HG02840 (cell line): ENCODE data around the gene CSTF3.

Experiments used
- ATAC-seq: cut with Tn5 transposase; IDR thresholded peaks from one replicate; pipeline ENCODE4 v1.9.1; 2021; ENCODE audit warnings: mild to moderate bottlenecking, moderate library complexity, moderate number of reproducible peaks; ENCODE audit not compliant: unreplicated experiment, low FRiP score

The CSTF3 gene

DNA sequence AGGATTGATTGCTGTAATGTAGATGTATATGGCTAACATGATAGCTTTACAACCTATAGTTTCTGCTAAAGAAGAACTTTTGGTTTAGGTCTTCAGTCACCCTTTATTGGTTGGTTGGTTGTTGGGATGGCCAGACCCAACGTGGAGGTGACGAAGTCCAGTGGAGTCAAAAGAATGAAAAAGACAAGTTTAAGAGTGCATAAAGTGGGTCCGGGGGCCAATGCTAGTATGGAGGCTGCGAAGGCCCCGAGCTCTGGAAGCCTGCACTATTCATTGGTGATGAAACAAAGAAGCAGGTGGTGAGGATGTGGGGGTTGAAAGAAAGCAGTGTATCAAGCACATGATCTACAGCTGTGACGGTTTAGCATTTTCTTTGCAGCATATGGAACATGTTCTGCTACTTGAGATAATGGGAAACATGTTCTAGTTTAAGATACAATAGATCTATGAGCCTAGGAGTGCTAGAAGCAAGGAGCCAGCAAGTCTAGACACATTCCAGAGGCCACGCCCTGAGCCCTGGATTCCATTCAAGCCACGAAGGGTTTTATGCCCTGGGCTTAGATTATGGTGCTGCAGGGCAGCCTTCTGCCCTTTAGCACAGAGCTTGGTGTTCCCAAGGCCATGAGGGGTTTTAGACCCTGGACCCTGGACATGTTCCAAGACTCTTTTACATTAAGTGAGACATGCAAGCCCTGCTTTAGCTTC lies 115.6 kb downstream of the CSTF3 start:
- ATAC-seq: no peak

DNA sequence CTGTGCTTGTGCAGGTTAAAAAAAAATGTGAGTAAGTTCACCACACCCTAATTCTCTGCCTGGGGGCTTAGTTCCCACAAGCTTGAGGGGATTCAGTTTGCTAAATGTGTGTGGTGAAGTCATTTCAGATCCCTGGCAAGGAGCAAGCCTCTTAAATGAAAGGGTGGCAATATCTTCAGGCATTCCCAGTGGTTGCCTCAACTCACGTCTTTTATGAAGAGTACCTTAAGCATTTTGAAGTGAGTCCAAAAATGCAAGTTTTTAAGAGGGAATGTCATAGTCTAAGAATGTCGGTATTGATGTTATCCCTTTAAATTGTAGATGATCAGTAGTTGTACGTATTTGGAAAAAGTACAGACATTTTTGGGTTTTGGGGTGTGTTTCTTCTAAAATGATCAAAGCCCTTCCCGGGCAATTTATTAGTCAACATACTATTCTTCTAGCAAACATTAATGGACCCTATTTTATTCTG lies 117.0 kb downstream of the CSTF3 start:
- no peak for ATAC-seq

DNA sequence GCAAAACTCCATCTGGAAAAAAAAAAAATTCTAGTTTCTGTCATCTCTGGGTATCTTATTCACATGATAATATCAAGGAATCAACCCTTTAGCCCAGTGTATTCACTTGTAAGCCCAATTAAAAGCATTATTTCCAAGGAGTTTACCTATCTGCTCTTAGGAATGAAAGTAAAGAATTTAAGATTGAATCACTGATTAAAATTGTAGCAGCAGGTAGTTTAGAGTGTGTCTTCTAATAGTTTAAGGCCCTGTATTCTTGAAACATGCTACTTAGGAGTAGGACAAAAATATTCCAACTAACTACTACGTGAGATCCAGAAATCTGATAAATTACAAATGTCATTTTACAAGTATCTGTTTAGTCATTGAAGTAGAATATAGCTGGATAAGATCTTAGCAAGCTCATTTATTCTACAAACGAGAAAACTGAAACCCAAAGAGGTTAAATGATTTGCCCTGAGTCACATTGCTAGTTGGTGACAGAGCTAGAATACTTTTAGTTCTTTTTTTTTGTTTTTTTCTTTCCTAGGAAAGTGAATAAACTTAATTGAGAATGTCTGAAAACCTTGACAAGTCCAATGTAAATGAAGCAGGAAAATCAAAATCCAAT lies 118.0 kb downstream of the CSTF3 start:
- ATAC-seq: no peak

DNA sequence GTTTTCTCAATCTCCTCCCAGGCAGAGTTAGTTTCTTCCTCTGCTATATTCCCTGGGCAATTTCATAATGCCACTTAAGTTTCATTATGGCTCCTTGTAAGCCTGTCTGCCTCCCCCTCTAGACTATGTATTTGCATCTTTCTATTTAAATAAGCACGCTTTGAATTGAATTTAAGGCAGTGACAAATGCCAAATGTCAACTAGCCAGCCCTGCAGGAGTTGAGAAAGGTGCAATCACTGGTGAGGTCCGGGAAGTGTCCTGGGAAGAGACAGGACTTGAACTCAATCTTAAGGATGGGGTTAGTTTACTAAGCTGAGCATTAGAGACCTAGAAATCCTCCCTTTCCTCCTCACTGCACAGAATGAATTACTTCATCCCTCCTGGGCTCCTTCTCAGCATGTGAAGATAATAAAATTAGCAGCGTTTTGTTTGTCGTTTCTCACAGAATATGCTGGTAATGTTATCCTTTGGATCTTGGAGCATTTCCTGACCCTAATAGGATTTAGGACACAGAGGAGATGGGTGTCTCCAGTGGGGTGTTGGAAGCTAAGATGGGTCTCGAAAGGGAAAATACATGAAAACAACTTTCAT lies 120.3 kb downstream of the CSTF3 start:
- no peak for ATAC-seq

DNA sequence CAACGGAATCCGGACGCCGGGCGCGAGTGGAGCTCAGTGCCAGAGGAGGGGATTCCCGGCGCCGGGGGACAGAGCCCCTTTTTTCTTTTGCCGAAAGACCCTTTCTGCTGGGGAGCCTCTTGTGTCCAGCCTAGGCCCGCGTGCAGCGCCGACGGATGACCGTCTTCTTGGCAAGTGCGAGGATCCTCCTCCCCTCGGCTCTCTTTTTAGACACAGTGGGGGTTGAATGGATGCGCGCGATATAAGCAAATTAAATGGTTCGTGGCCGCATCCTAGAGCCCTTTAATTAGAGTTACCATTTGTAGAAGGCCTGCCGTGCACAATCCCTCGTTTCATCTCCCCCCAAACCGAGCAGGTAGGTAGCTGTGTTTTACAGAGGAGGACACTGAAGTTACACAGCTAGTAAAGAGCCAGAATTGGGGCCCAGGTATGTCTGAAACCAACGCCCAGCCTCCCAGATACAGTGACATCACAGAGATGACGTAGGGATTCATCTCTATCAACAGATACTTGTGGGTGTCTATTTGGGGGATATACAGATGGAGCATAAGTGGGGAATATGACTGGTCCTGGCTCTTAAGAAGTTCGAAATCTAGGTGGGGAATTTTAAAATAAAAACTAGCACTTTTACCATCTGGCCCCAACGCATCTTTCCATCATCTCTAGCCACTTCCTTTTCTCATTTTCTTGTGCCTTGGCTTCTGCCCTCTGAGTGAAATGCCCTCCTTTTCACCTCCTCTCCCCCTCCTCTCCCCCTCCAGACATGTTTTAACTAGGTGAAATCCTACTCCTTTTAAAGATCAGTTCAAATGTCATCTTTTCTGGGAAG lies 121.0 kb downstream of the CSTF3 start:
- ATAC-seq: peak; percentile 28

DNA sequence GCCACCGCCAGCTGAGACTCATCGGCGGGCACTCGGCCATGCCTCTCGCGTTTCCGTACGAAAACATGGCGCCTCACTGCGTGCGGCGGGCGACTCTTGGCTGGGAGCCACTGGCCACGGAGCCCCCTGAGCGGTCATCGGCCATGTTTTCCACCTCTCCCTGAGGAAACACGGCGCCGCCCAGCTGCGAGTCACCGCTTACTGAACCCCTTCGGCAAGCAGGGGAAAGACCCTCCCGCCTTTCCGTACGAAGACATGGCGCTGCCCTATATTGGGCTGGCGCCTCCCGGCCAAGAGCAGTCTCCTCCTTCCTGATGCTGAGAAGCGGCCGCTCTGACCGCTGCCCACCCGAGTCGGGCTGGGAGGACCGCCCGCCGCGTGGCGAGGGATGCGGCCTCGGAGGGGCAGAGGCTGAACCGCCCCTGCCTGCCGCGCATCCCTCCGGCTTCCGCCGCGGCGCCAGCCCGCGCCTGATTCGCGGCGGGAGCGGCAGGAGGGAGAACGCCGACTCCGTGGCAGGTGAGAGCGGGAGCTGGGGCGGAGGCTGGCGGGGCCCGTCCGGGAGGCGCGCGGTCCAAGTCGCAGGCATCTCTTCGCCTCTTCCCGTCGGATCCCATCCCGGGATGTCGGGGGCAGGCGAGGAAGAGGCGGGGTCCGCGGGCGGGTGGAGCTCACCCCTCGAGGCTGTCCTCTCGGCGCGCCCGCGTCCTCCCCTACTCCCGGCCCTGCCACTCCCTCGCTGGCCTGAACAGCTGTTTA lies 121.8 kb downstream of the CSTF3 start, which contains the start of gene TCP11L1:
TSS of gene TCP11L1 (plus strand) at position 299 of the 759 bp plus-strand sequence. CDS start 4,202 bp downstream, outside the sequence.
- peak; percentile 81 for ATAC-seq

DNA sequence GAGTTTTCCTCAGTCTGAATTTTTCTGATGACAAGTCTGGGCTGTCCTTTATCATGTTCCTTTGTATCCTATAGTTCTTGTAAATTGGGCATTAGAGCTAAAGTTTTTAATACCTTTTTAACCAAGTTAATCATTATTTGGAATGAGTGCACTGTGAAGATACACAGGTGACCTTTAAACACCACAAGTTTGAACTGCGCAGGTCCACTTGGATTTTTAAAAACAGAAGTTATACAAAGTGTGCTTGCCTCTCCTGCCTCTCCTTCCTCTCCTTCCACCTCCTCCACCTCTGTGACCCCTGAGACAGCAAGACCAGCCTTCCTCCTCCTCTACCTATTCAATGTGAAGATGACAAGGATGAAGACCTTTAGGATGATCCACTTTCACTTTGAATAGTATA lies 126.3 kb downstream of the CSTF3 start:
- no peak for ATAC-seq
